ENCODE measurements around the gene KAZN.
"Not testable (repeated sequence)": the region's sequence is repeated elsewhere in the genome, so short reads cannot be mapped to it uniquely, and the experiment has no call there.

Gene KAZN

GRCh38 chr1:14571810-14572767 is 26.4 kb upstream of the KAZN start:
- in situ Hi-C loops (cut with HindIII; ENCODE audit: low sequenced_read_pairs) = no loop called here
- TF ChIP-seq, protein P1, sequence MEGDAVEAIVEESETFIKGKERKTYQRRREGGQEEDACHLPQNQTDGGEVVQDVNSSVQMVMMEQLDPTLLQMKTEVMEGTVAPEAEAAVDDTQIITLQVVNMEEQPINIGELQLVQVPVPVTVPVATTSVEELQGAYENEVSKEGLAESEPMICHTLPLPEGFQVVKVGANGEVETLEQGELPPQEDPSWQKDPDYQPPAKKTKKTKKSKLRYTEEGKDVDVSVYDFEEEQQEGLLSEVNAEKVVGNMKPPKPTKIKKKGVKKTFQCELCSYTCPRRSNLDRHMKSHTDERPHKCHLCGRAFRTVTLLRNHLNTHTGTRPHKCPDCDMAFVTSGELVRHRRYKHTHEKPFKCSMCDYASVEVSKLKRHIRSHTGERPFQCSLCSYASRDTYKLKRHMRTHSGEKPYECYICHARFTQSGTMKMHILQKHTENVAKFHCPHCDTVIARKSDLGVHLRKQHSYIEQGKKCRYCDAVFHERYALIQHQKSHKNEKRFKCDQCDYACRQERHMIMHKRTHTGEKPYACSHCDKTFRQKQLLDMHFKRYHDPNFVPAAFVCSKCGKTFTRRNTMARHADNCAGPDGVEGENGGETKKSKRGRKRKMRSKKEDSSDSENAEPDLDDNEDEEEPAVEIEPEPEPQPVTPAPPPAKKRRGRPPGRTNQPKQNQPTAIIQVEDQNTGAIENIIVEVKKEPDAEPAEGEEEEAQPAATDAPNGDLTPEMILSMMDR (IDR thresholded peaks at IDR 0.05; ENCODE audit: low read depth, low read length, missing control alignments) = peak; percentile 46
- no peak overlapping the region for H3K4me3 ChIP-seq (ENCODE audit: low read depth, low read length)
- no peak for DNase-seq (ENCODE audit: low read depth)

DNA sequence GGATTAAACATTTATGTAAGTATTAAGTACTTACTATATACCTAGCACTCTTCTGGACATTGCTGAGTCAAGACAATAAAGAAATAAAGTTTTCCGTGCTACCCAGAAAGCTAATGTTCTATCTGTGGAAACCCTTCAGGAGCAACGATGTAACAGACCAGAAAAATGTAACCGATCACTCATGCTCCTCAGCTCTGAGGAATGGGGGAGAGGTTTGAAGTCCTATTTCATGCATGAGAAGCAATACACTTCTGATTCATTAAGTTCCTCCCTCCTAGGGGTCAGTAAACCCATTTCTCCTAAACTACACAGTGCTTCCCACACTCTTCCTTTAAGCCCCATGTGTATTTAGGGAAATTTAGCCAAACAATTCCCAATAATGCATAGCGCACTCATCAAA is 25.6 kb upstream of the KAZN start:
- no peak overlapping the region for H3K4me3 ChIP-seq (ENCODE audit: low read depth, low read length)
- in situ Hi-C loops (cut with HindIII; ENCODE audit: low sequenced_read_pairs) = no loop called here
- TF ChIP-seq, protein P1 (IDR thresholded peaks at IDR 0.05; ENCODE audit: low read depth, low read length, missing control alignments) = no peak
- DNase-seq (ENCODE audit: low read depth) = no peak

- no peak for DNase-seq (ENCODE audit: low read depth)
- in situ Hi-C loops (cut with HindIII; ENCODE audit: low sequenced_read_pairs) = loop anchor here (5.0 kb wide), 1 partner anchor 74 kb away; no protein-coding TSS in a partner anchor
- TF ChIP-seq, protein P1 (IDR thresholded peaks at IDR 0.05; ENCODE audit: low read depth, low read length, missing control alignments) = no peak
- no peak overlapping the region for H3K4me3 ChIP-seq (ENCODE audit: low read depth, low read length)
These were observed 22.3 kb upstream of the KAZN start for GRCh38 chr1:14576155-14576554.

GRCh38 chr1:14577261-14577660 is 21.2 kb upstream of the KAZN start:
- DNase-seq (ENCODE audit: low read depth) = no peak
- H3K4me3 ChIP-seq (ENCODE audit: low read depth, low read length) = no peak overlapping the region
- TF ChIP-seq, protein P1 (IDR thresholded peaks at IDR 0.05; ENCODE audit: low read depth, low read length, missing control alignments) = no peak
- in situ Hi-C loops (cut with HindIII; ENCODE audit: low sequenced_read_pairs) = loop anchor here (5.0 kb wide), 1 partner anchor 75 kb away; no protein-coding TSS in a partner anchor

DNA sequence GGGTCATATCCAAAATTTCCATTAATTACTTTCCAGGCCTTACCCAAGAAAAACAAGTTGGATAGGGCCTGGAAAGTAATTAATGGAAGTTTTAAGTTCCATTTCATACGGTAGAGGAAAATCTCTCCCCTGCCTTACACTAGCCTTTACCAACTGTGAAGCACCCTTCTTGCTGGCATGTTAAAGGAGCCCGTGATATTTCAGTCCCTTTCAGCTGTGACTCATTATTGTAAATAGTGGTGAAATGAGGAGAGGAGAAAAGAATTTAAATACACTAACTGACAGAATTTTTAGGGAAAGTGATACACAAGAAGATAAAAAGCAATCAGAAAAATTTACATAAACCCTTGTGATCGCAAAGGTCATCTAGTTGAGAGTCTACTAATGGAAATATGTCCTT is 20.3 kb upstream of the KAZN start:
- TF ChIP-seq, protein P1 (IDR thresholded peaks at IDR 0.05; ENCODE audit: low read depth, low read length, missing control alignments) = no peak
- DNase-seq (ENCODE audit: low read depth) = no peak
- H3K4me3 ChIP-seq (ENCODE audit: low read depth, low read length) = no peak overlapping the region
- in situ Hi-C loops (cut with HindIII; ENCODE audit: low sequenced_read_pairs) = loop anchor here (5.0 kb wide), 1 partner anchor 76 kb away; no protein-coding TSS in a partner anchor

GRCh38 chr1:14580295-14580694 is 18.2 kb upstream of the KAZN start:
- in situ Hi-C loops (cut with HindIII; ENCODE audit: low sequenced_read_pairs); H3K4me3 ChIP-seq (ENCODE audit: low read depth, low read length); DNase-seq (ENCODE audit: low read depth): not testable (repeated sequence)

DNA sequence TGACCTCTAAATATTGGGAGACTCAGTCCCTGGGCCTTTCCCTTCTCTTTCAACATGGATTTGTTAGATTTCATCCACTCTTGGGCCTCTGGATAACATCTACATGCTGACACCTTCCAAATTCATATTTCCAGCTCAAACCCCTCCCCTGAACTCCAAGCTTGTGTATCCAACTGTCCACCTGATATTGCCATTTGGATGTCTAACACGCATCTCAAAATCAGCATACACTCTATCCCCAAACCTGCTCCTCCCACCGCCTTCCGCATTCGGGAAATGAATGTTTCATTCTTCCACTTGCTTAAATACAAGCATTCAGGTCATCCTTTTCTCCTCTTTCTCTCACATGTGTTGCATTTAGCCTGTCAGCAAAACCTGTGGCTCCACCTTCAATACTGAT is 17.5 kb upstream of the KAZN start:
- TF ChIP-seq, protein P1 (IDR thresholded peaks at IDR 0.05; ENCODE audit: low read depth, low read length, missing control alignments) = no peak

More for the DNA sequence above, 17.5 kb upstream of the KAZN start:
- H3K4me3 ChIP-seq (ENCODE audit: low read depth, low read length) = no peak overlapping the region
- in situ Hi-C loops (cut with HindIII; ENCODE audit: low sequenced_read_pairs) = no loop called here
- DNase-seq (ENCODE audit: low read depth) = no peak

Measured in astrocyte of the cerebellum (primary cell).